ENCODE data around the gene NTSR1. TPM values are rescaled to one million over a fixed set of nuclear protein-coding genes. Genes with fewer than 3 reads are reported as not detected.

NTSR1 gene
- total RNA-seq, 1 donor from 2014 or later: 0.08 TPM

DNA sequence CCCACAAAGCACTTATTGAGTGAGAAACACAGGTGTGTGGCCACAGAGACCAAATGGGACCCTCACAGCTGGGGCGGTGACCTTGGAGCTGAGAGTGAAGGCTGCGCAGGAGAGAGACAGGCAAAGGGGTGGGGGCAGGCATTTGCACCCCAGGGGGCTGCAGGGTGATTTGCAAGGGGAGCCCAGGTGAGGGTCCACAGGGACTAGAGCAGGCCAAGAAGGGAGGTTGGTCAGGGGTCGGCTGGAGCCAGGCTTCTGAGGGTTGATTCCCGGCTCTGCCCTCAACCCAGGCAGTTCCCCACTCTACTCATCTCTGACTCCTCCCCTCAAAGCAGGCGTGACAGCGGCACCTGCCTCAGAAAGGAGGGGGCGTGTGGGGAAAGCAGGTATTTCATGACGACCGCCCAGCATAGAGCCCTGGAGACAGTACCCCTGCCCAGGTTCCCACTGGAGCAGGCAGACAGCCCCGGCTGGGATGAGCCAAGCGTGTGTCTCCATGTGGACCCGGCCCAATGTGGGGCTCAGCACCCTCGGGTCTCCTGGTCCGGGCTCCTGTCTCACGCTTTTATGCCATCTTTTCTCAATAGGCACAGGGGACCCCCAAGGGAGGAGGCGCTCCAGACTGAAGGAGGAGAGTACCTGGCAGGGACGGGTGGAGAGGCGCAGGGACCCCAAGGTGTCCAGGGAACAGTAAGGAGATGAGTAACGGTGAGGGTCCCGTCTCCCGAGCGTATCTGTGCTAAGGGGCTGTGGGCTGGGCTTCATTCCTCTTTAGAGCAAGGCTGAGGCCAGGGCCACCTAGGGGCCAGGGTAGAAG, 84.5 kb downstream of the NTSR1 start:
- Histone ChIP-seq H3K27me3 (ENCODE audit: control insufficient read depth, insufficient read depth, low read length) (peaks cover 3% of the 10 kb centered on the region), H3K4me3 (ENCODE audit: low read depth, low read length) (no peak overlapping the region), H3K36me3 (ENCODE audit: control insufficient read depth, insufficient read depth, low read length) (no peaks in the 10 kb centered on the region)
- TF ChIP-seq, protein P1, sequence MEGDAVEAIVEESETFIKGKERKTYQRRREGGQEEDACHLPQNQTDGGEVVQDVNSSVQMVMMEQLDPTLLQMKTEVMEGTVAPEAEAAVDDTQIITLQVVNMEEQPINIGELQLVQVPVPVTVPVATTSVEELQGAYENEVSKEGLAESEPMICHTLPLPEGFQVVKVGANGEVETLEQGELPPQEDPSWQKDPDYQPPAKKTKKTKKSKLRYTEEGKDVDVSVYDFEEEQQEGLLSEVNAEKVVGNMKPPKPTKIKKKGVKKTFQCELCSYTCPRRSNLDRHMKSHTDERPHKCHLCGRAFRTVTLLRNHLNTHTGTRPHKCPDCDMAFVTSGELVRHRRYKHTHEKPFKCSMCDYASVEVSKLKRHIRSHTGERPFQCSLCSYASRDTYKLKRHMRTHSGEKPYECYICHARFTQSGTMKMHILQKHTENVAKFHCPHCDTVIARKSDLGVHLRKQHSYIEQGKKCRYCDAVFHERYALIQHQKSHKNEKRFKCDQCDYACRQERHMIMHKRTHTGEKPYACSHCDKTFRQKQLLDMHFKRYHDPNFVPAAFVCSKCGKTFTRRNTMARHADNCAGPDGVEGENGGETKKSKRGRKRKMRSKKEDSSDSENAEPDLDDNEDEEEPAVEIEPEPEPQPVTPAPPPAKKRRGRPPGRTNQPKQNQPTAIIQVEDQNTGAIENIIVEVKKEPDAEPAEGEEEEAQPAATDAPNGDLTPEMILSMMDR (IDR thresholded peaks at IDR 0.05; ENCODE audit: insufficient read depth, low read length, poor library complexity, severe bottlenecking): no peak
- no peak for DNase-seq (ENCODE audit: low read depth)

DNA sequence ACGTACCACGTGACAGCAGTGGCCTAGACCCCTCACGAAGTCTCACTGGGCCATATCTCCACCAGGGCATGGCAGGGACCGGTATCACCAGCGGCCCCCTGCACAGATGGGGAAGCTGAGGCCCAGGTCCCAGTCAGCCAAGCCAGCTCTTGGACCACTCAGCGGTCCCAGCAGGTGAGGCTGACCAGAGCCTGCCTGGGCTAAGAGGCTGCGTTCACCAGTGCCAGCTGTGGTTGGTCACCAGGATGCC, 85.0 kb downstream of the NTSR1 start:
- TF ChIP-seq, protein P1 (IDR thresholded peaks at IDR 0.05; ENCODE audit: insufficient read depth, low read length, poor library complexity, severe bottlenecking): no peak
- Histone ChIP-seq H3K27me3 (ENCODE audit: control insufficient read depth, insufficient read depth, low read length) (peaks cover 1% of the 10 kb centered on the region), H3K4me3 (ENCODE audit: low read depth, low read length) (peak overlapping the region; percentile 0), H3K36me3 (ENCODE audit: control insufficient read depth, insufficient read depth, low read length) (peaks cover 1% of the 10 kb centered on the region)
- DNase-seq (ENCODE audit: low read depth): no peak

DNA sequence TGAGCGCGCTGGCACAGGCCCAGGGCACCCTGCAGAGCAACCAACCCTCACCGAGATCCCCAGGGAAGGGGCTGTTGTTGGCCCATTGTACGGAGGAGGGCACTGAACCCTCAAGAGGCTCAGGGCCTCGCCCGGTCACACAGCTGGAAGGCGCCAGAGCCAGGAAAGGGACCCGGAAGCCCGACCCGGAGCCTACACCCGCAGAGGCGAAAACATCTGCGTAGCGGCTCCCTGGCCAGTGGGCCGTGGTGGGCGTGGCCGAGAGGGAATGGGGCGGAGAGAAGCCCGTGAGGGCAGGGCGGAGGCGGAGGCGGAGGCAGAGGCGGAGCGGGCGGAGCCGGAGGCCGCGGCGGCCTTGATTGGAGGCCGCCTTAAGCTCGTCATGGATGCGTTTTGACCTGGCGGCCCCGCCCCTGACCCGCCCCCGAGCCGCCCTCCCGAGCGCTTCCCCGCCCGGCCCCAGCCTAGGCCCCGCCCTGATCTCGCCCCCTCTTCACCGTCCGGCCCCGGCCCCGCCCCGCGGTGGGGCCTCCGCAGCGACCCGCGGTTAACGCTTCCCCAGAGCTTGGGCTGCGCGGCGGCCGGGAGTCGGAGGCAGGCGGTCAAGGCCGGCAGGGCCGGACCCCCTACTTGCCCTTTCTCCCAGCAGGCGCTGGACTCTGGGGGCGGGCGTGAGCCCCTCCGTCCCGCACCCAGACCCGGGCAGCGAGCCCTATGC, 85.5 kb downstream of the NTSR1 start:
- TF ChIP-seq, protein P1 (IDR thresholded peaks at IDR 0.05; ENCODE audit: insufficient read depth, low read length, poor library complexity, severe bottlenecking): no peak
- H3K27me3 ChIP-seq (ENCODE audit: control insufficient read depth, insufficient read depth, low read length): no peaks in the 10 kb centered on the region
- peak overlapping the region; percentile 51 for H3K4me3 ChIP-seq (ENCODE audit: low read depth, low read length)
- DNase-seq (ENCODE audit: low read depth): no peak
- peaks cover 2% of the 10 kb centered on the region for H3K36me3 ChIP-seq (ENCODE audit: control insufficient read depth, insufficient read depth, low read length)

DNA sequence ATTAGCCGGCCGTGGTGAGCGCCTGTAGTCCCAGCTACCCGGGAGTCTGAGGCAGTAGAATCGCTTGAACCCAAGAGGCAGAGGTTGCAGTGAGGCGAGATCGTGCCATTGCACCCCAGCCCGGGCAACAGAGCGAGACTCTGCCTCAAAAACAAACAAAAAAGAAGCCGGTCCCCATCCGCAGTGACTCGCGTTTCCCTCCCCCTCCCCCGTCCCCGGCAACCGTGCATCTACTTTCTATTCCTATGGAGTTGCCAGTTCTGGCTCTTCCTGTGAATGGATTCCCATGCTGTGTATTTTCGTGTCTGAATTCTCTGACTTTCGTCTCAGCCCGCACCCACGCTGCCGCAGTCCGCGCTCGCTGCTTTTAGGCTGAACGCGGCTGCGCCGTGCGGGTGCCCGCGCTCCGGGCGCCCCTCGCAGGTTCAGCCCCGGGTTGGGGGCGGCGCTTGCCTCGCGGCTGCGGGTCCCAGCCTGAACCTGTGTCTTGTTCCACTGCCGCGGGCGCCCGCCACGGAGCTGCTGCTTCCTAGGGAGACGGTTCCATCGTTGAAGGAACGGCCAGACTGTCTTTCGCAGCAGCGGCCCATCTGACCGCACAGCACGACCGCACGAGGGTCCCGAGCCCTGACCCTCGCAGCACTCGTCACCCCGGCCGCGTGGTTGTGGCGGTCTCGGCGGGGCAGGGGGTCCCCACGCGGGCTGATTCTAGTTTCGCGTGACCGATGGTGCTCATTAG, 86.6 kb downstream of the NTSR1 start:
- TF ChIP-seq, protein P1 (IDR thresholded peaks at IDR 0.05; ENCODE audit: insufficient read depth, low read length, poor library complexity, severe bottlenecking): no peak
- Histone ChIP-seq H3K36me3 (ENCODE audit: control insufficient read depth, insufficient read depth, low read length) (peaks cover 2% of the 10 kb centered on the region), H3K27me3 (ENCODE audit: control insufficient read depth, insufficient read depth, low read length) (no peaks in the 10 kb centered on the region), H3K4me3 (ENCODE audit: low read depth, low read length) (peak overlapping the region; percentile 51)
- no peak for DNase-seq (ENCODE audit: low read depth)

DNA sequence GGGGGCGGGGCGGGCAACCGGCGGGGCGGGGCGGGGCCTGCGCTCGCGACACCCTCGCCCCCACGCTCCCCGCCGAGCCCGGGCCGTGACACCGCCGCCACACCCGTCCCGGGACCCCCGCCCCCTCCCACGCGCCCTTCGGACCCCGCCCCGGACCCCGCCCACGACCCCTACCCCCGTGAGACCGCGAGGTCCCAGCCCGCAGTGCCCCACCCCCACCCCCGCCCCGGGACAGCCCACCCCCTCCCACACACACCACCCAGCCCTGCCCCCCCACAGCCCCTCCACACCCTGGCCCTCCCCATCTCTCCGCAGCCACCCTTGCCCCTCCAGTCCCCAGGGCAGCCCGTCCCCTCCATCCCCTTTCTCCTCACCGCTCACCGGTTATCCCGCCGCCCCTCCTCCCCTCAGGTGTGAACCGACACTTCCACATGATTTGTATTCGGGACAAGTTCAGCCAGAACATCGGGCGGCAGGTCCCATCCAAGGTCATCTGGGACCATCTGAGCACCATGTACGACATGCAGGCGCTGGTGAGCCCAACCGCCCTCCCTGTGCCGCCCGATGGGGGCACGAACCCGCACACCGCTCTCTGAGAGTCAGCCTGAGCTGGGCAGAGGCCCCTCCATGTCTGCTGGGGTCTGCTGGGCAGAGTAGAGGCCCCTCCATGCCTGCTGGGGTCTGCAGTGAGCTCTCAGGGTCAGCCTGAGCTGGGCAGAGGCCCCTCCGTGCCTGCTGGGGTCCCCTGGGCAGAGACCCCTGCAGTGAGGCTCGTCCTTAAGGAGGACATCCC, 88.3 kb downstream of the NTSR1 start:
- peak overlapping the region; percentile 73 for H3K4me3 ChIP-seq (ENCODE audit: low read depth, low read length)
- no peaks in the 10 kb centered on the region for H3K27me3 ChIP-seq (ENCODE audit: control insufficient read depth, insufficient read depth, low read length)
- TF ChIP-seq, protein P1 (IDR thresholded peaks at IDR 0.05; ENCODE audit: insufficient read depth, low read length, poor library complexity, severe bottlenecking): no peak
- no peak for DNase-seq (ENCODE audit: low read depth)
- H3K36me3 ChIP-seq (ENCODE audit: control insufficient read depth, insufficient read depth, low read length): peaks cover 2% of the 10 kb centered on the region

Data from kidney epithelial cell (primary cell).